GM12801 (cell line): Measurements from ENCODE around the gene SCN4A.
"Not testable (repeated sequence)": the region's sequence is repeated elsewhere in the genome, so short reads cannot be mapped to it uniquely, and the experiment has no call there.

Source experiments
- TF ChIP-seq, protein P1 (sequence below): IDR thresholded peaks from one replicate; pipeline ENCODE4 v1.5.1; 2011; ENCODE audit warnings: control low read depth; ENCODE audit not compliant: insufficient read length; ENCODE audit errors: extremely low read depth

The SCN4A gene

DNA sequence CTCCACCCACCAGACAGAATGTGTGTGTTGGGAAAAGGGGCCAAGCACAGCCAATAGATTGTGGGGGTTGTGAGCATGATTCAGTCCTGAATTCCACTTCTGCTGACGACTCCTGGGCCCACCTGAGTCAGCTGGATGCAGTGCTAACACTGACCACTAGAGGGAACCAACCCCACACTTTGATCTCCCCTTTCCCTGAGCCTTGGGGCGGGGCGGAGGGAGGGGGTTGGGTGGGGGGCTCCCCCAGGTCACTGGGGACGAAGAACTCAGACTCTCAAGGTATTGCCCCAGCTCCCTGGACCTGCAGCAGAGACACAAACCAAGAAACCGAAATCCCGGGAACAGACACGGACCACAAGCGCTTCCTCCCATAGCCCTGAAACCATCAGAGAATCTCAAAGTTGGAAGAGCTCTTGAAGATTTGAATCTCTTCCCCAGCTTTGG is 61.0 kb downstream of the SCN4A start:
- TF ChIP-seq, protein P1, sequence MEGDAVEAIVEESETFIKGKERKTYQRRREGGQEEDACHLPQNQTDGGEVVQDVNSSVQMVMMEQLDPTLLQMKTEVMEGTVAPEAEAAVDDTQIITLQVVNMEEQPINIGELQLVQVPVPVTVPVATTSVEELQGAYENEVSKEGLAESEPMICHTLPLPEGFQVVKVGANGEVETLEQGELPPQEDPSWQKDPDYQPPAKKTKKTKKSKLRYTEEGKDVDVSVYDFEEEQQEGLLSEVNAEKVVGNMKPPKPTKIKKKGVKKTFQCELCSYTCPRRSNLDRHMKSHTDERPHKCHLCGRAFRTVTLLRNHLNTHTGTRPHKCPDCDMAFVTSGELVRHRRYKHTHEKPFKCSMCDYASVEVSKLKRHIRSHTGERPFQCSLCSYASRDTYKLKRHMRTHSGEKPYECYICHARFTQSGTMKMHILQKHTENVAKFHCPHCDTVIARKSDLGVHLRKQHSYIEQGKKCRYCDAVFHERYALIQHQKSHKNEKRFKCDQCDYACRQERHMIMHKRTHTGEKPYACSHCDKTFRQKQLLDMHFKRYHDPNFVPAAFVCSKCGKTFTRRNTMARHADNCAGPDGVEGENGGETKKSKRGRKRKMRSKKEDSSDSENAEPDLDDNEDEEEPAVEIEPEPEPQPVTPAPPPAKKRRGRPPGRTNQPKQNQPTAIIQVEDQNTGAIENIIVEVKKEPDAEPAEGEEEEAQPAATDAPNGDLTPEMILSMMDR, result no peak

DNA sequence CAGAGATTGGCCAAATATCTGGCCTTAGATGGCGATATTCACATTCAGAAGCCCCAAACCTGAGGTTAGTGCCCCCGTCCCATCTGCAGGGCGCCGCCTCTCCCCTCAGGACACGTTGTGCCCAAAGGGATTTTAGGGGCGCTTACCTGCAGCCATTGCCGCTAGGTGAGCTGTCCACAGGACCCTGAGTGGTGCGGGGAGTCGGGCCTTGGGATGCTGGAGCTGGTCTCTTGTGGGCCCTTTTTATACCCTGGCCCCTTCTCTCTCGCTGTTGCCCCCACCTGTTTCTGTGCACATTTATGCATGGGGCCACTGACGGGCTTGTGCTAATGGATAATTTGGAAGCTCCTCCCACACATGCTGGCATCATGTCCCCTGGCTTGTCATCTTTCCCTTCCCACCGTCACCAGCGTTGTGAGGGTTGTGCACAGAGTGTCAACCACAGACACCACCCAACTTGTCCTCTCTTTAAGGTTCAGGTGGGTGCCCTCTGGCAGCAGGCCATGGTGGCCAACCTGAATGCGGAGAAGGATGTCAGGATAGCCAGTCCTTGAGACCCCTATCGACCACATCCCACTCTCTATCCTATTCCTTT is 61.6 kb downstream of the SCN4A start, which contains the start of gene CSHL1:
Gene CSHL1 (minus strand): TSS at position 218 of the 595 bp plus-strand sequence. CDS start 62 bp downstream, at position 156.
- TF ChIP-seq, protein P1, result no peak

DNA sequence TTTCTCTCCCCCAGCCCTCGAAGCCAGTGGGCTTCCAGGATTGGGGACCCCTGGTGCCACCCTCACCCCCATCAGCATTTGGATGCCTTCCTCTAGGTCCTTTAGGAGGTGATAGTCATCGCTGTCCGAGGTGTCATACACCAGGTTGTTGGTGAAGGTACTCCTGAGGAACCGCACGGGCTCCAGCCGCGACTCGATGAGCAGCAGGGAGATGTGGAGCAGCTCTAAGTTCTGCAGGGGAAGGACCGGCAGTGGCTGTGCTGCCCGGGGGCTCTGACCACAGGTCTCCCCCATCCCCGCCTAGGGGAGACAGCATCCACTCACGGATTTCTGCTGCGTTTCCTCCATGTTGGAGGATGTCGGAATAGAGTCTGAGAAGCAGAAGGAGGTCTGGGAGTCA is 62.6 kb downstream of the SCN4A start:
- TF ChIP-seq, protein P1, result no peak

DNA sequence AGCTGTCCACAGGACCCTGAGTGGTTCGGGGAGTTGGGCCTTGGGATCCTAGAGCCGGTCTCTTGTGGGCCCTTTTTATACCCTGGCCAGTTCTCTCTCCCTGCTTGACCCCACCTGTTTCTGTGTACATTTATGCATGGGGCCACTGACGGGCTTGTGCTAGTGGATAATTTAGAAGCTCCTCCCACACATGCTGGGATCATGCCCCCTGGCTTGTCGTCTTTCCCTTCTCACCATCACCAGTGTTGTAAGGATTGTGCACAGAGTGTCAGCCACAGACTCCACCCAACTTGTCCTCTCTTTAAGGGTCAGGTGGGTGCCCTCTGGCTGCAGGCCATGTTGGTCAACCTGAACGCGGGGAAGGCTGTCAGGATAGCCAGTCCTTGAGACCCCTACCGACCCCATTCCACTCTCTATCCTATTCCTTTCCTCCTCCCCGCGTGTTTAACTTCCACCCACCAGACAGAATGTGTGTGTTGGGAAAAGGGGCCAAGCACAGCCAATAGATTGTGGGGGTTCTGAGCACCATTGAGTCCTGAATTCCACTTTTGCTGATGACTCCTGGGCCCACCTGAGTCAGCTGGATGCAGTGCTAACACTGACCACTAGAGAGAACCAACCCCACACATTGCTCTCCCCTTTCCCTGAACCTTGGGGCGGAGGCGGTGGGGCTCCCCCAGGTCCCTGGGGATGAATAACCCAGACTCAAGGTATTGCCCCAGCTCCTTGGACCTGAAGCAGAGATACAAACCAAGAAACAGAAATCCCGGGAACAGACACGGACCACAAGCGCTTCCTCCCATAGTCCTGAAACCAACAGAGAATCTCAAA is 76.0 kb downstream of the SCN4A start, which contains the start of gene CSH1:
Gene CSH1 (minus strand): TSS at position 51 of the 831 bp plus-strand sequence. CDS start 63 bp downstream, outside the sequence.
- TF ChIP-seq, protein P1, result not testable (repeated sequence)
